ENCODE results near the gene CARHSP1. TPM values are rescaled to one million over a fixed set of nuclear protein-coding genes. Genes with fewer than 3 reads are reported as not detected.
A peak's percentile ranks its signal among the peaks of the same experiment; 100 is the strongest.

Gene CARHSP1
- polyA plus RNA-seq, 2 of the 4 experiments (the other 2 are of a cell fraction): 53.9 to 172 TPM

- H3K4me2 ChIP-seq: no peak overlapping the region
- FAIRE-seq (no peak), ATAC-seq (no peak), DNase-seq (ENCODE audit: low read depth in 1 of 2, low spot score in 1 of 2) (no peak)
- H3K4me1 ChIP-seq: peaks cover 13% of the 10 kb centered on the region
- CTCF ChIA-PET: interaction anchor here (0.8 to 5.8 kb wide), 4 partner anchors 13 to 141 kb away, joined by 3 to 44 read pairs (median 4); partner anchors contain the start of gene CARHSP1
- H3K27ac ChIP-seq: 0 out of 6 replicates have a peak overlapping the region, but pooled peaks of 1 of the 2 experiments have one; percentile 8
- H3K9me3 ChIP-seq: no peaks in the 10 kb centered on the region
- POLR2A ChIA-PET: no interaction called here
- 72% methylated on average over 5 of the region's 5 CpGs for WGBS (ENCODE audit: missing lambda C conversion rate)
- no peak overlapping the region for H3K4me3 ChIP-seq
- no peak for TF ChIP-seq MAFK (IDR thresholded peaks at IDR 0.05; ENCODE audit: partially characterized antibody)
- no peak for TF ChIP-seq NFE2L2 (conservative IDR thresholded peaks at IDR 0.05; ENCODE audit: low read length)
- no peak for TF ChIP-seq ZSCAN20 (CRISPR knock-in tag; IDR thresholded peaks at IDR 0.05)
- TF ChIP-seq CBX2 (IDR thresholded peaks at IDR 0.05; ENCODE audit: borderline replicate concordance, low read depth): no peak
- TF ChIP-seq FOSL2 (IDR thresholded peaks at IDR 0.05): no peak
- no peak for TF ChIP-seq FOSL2 (CRISPR knock-in tag; IDR thresholded peaks at IDR 0.05)
- TF ChIP-seq ZFP36 (IDR thresholded peaks at IDR 0.05; ENCODE audit: borderline replicate concordance, partially characterized antibody): no peak
- TF ChIP-seq USF2 (IDR thresholded peaks at IDR 0.05): no peak
- no peak for TF ChIP-seq MAX (IDR thresholded peaks at IDR 0.05)
- TF ChIP-seq, protein P1, sequence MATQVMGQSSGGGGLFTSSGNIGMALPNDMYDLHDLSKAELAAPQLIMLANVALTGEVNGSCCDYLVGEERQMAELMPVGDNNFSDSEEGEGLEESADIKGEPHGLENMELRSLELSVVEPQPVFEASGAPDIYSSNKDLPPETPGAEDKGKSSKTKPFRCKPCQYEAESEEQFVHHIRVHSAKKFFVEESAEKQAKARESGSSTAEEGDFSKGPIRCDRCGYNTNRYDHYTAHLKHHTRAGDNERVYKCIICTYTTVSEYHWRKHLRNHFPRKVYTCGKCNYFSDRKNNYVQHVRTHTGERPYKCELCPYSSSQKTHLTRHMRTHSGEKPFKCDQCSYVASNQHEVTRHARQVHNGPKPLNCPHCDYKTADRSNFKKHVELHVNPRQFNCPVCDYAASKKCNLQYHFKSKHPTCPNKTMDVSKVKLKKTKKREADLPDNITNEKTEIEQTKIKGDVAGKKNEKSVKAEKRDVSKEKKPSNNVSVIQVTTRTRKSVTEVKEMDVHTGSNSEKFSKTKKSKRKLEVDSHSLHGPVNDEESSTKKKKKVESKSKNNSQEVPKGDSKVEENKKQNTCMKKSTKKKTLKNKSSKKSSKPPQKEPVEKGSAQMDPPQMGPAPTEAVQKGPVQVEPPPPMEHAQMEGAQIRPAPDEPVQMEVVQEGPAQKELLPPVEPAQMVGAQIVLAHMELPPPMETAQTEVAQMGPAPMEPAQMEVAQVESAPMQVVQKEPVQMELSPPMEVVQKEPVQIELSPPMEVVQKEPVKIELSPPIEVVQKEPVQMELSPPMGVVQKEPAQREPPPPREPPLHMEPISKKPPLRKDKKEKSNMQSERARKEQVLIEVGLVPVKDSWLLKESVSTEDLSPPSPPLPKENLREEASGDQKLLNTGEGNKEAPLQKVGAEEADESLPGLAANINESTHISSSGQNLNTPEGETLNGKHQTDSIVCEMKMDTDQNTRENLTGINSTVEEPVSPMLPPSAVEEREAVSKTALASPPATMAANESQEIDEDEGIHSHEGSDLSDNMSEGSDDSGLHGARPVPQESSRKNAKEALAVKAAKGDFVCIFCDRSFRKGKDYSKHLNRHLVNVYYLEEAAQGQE (IDR thresholded peaks at IDR 0.05): no peak
- TF ChIP-seq HOXB5 (CRISPR knock-in tag; IDR thresholded peaks at IDR 0.05): no peak
- TF ChIP-seq HEYL (CRISPR knock-in tag; IDR thresholded peaks at IDR 0.05): no peak
- TF ChIP-seq MAZ (IDR thresholded peaks at IDR 0.05; ENCODE audit: borderline replicate concordance, low read depth, low read length): no peak
- no peak for TF ChIP-seq FOXS1 (CRISPR knock-in tag; IDR thresholded peaks at IDR 0.05)
- TF ChIP-seq E2F6 (IDR thresholded peaks at IDR 0.05; ENCODE audit: borderline replicate concordance, low read depth): no peak
- no peak for TF ChIP-seq CEBPB (IDR thresholded peaks at IDR 0.05)
- TF ChIP-seq NR3C1 (IDR thresholded peaks at IDR 0.05): no peak
- no peak for TF ChIP-seq ZNF302 (CRISPR knock-in tag; IDR thresholded peaks at IDR 0.05)
These were observed 12.8 kb downstream of the CARHSP1 start for GRCh38 chr16:8855972-8856371.

- ChIA-PET CTCF (interaction anchor here (0.9 to 5.8 kb wide), 7 partner anchors 9 to 81 kb away, joined by 3 to 44 read pairs (median 3); partner anchors contain the start of gene CARHSP1), POLR2A (interaction anchor here (0.8 kb wide), 1 partner anchor 233 kb away, joined by 3 read pairs; no protein-coding TSS in a partner anchor)
- WGBS (ENCODE audit: missing lambda C conversion rate): 93% methylated on average over 9 of the region's 11 CpGs
These were observed 13.6 kb downstream of the CARHSP1 start for GRCh38 chr16:8855051-8855786.

More at GRCh38 chr16:8855051-8855786, 13.6 kb downstream of the CARHSP1 start:
- Histone ChIP-seq H3K4me2 (no peak overlapping the region), H3K9me3 (no peaks in the 10 kb centered on the region), H3K4me3 (no peak overlapping the region), H3K4me1 (peaks cover 6% of the 10 kb centered on the region), H3K27ac (0 out of 6 replicates have a peak overlapping the region, but pooled peaks of 1 of the 2 experiments have one; percentile 8)
- no peak for TF ChIP-seq MYC (IDR thresholded peaks at IDR 0.05; ENCODE audit: borderline replicate concordance, low read length)
- TF ChIP-seq RNF2 (IDR thresholded peaks at IDR 0.05; ENCODE audit: borderline replicate concordance, low read depth): no peak
- no peak for TF ChIP-seq JUNB (IDR thresholded peaks at IDR 0.05)
- no peak for TF ChIP-seq SREBF2 (IDR thresholded peaks at IDR 0.05)
- no peak for TF ChIP-seq KDM1A (IDR thresholded peaks at IDR 0.05; ENCODE audit: low read depth)
- TF ChIP-seq, protein P2, sequence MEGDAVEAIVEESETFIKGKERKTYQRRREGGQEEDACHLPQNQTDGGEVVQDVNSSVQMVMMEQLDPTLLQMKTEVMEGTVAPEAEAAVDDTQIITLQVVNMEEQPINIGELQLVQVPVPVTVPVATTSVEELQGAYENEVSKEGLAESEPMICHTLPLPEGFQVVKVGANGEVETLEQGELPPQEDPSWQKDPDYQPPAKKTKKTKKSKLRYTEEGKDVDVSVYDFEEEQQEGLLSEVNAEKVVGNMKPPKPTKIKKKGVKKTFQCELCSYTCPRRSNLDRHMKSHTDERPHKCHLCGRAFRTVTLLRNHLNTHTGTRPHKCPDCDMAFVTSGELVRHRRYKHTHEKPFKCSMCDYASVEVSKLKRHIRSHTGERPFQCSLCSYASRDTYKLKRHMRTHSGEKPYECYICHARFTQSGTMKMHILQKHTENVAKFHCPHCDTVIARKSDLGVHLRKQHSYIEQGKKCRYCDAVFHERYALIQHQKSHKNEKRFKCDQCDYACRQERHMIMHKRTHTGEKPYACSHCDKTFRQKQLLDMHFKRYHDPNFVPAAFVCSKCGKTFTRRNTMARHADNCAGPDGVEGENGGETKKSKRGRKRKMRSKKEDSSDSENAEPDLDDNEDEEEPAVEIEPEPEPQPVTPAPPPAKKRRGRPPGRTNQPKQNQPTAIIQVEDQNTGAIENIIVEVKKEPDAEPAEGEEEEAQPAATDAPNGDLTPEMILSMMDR (IDR thresholded peaks at IDR 0.05): no peak; the same call in 2 of the 3 replicates
- TF ChIP-seq HEYL (CRISPR knock-in tag; IDR thresholded peaks at IDR 0.05): no peak
- TF ChIP-seq ELK1 (IDR thresholded peaks at IDR 0.05; ENCODE audit: low read depth, low read length): no peak
- no peak for TF ChIP-seq ZC3H11A (IDR thresholded peaks at IDR 0.05)
- no peak for TF ChIP-seq EHMT2 (IDR thresholded peaks at IDR 0.05; ENCODE audit: low read depth)
- no peak for TF ChIP-seq E2F6 (IDR thresholded peaks at IDR 0.05; ENCODE audit: borderline replicate concordance, low read depth)
- no peak for TF ChIP-seq POLR2A (IDR thresholded peaks at IDR 0.05; ENCODE audit: low read length)
- DNase-seq (ENCODE audit: low read depth in 1 of 2, low spot score in 1 of 2): no peak
- no peak for FAIRE-seq
- peak in 1 of 2 experiments; percentile 7; a peak in 2 of 6 replicates for ATAC-seq
